Hypothalamus (tissue), 51 donors: Measurements from ENCODE around the gene RSPO4.
"Not testable (repeated sequence)": the region's sequence is repeated elsewhere in the genome, so short reads cannot be mapped to it uniquely, and the experiment has no call there.

Experiments
- DNase-seq, 51 donors: peaks; one replicate each; lab custom pipeline; 2025; lab: John Stamatoyannopoulos, UW

RSPO4 gene

GRCh38 chr20:1001911-1002681 is at the start of gene RSPO4:
Gene RSPO4 (minus strand): TSS chr20:1002311. CDS start chr20:1002164, 147 bp downstream.
- DNase-seq = peak in 1 of 51 donors; percentile 16

- no peak for DNase-seq
These were observed 48.3 kb upstream of the RSPO4 start for GRCh38 chr20:1050440-1050839.

DNA sequence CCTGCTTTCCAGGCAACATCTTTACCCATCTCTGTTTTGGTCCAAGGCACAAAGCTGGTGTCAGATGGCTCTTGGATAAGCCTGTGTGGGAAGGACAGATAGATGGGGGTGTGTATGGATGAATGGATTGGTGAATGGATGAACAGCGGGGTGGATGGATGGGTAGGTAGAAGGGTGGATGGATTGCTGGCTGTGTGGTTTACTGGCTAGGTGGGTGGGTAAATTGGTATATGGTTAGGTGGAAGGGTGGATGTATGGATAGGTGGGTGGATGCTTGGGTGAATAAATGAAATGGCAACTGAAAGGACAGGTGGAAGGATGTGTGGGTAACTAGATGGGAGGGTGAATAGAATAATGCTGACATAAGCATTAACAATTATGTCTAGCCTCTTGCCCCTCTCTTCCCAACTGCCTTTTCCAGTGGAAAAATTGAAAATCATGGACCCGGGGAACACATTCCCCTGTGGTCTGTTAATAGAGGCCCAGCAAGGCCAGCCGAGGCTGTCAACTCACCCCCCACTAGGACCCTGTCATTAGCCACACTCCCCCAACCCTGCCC is 43.8 kb upstream of the RSPO4 start:
- DNase-seq = no peak

DNA sequence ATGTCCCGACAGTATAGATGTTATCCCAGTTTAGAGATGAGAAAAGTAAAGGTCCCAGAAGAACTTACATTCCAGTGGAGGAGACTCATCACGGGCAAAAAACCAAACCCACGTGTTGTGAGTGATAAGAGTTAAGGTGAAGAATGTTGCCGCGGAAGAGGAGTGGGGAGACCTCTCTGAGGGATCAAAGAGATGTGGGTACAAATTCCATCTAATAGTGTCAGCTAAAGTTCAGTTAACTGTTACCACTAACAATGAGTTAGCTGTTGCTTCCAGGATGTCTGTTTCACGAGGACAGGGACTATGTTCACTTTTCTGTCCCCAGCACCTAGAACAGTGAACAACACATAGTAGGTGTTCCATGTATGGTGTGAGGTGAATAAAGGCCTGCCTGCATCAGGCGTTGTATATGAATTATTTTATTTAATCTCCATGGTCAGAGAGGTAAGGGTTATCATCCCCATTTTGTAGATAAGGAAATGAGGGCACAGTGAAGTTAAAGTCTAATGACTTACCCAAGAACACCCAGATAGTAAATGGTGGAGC is 39.8 kb upstream of the RSPO4 start:
- DNase-seq = no peak

GRCh38 chr20:1038205-1038604 is 36.1 kb upstream of the RSPO4 start:
- DNase-seq = no peak

DNA sequence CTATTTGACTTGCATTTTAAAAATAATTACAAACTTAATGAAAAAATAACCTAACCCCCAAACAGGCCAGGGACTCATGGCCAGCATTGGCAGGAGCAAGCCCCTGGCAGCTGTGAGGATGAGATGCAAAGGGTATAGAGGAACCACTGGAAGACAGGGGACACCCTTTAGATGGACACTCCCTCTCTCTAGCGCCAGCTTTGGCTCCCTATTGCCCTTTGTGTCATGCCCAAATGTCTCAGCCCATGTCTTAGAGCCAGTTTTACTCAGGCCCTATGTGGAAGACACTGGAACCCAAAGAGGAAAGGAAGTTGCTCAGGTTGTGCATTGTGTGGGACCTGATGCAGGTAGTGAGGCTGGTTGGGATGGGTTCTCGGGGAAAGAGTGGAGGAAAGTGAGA is 34.9 kb upstream of the RSPO4 start:
- DNase-seq = no peak

DNA sequence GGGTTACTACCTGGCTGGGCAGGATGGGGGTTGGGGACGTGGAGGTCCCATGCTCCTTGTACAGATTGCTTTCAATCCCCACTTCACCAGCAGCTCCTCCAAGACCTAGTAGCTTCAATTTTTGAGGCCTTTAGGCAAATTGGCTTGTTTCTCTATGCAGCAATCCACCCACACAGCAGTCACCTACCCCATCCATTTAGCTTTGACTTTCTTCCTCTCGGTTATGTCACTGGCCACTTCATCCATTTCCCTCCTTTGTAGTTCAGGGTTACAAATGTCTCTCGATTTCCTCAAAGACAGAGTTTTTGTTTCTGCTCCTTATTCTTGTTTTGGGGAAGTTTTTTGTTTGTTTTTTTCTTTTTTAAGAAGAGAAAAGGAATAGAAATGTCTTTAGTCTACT is 33.4 kb upstream of the RSPO4 start:
- DNase-seq = no peak

DNA sequence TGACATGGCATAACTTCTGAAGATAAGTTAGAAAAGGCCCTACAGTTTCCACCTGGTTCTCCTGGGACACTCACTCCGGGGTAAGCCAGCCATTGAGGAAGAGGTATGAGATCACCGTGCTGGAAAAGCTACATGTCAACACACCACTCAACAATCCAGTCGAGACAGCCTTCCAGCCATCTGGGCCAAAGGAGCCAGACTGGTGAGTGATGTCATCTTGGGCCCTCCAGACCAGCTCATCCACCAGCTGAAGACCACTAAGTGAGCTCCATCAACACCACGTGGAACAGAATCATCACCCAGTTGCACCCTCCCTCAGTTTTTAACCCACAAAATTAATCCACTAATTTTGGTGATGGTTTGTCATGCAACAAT is 32.3 kb upstream of the RSPO4 start:
- no peak for DNase-seq

DNA sequence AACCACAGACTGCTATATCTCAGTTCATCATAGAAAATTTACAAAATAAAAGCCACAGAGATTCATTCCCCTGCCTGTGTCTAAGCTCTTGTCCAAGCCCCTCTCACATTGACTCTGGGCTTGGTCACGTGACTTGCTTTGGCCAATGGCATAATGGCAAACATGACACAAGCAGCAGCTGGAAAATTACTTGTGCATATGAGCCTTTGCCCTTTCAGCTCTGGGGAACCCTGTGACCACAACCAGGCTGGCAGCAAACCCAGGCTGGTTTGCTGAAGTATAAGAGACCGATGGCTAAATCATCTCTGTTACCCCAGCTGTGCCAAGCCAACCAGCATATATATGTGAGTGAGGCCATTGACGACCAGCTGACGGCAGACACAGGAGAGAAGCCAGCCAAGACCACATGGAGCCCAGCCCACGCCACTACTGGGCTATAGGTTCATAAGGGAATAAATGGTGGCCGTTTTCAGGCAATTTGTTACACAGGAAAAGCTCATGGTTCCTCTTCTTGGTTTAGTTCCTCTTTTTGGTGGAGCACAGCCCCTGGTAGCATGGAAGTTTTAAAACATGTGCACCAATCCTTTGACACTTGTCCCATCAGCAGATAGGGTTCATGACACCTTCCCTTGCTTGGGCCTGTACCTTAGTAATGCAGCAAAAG is 31.8 kb upstream of the RSPO4 start:
- no peak for DNase-seq

DNA sequence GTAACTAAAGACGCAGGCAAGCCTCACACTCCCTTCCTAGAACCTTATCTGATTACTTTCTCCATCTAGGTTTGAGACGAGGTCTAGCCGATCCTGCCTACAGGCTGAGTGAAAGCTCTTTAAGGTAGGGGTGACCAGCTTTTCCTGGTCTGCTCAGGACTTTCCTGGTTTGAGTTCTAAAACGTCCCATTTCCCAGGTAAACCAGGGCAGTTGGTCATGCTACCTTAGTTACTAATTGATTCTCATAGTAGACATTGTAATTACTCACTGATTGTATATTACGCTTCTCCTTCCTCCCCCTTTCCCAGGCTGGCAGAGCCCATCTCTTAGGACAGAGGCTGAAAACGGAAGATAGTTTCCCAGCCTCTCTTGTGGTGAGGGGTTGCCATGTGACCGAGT is 27.9 kb upstream of the RSPO4 start:
- DNase-seq = no peak

DNA sequence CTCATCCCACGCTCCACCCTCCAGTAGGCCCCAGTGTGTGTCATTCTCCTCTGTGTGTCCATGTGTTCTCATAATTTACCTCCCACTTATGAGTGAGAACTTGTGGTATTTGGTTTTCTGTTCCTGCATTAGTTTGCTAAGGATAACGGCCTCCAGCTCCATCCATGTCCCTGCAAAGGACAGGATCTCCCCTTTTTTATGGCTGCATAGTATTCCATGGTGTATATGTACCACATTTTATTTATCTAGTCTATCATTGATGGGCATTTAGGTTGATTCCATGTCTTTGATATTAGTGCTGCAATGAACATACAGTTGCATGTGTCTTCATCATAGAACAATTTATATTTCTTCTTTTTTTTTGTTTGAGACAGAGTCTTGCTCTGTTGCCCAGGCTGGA is 24.1 kb upstream of the RSPO4 start:
- not testable (repeated sequence) for DNase-seq

DNA sequence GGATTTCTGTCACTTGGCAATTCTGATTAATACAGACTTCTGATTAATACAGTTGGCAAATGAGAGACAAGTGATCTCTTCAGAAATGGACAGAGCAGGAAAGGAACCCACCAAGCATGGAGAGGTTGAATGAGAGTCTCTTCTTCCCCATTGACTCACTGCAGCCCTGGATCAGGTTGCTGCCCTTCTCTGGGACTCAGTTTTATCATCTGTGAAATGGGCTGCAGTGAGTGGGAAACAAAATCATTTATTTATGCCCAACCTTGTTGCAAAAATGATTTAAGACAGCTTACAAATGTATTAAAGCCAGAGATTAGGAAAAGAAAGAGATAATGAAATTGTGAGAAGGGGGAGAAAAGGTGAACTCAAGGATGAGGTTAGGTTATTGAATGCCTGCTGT is 20.8 kb upstream of the RSPO4 start:
- no peak for DNase-seq

GRCh38 chr20:1020614-1021013 is 18.5 kb upstream of the RSPO4 start:
- DNase-seq = no peak

DNA sequence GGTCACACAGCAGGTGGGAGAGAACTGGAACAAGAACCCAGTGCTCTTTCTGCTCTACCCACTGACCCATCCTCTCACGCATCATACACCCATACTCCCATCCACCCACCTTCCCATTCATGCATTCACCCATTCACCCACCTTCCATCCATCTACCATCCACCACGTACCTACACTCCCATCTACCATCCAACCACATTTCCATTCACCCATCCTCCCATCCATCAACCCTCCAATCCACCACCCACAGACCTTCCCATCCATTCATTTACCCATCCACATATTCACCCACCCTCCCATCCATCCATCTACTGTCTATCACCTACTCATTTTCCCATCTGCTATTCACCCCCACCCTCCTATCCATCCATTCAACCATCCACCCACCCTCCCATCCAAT is 17.2 kb upstream of the RSPO4 start:
- DNase-seq = no peak

DNA sequence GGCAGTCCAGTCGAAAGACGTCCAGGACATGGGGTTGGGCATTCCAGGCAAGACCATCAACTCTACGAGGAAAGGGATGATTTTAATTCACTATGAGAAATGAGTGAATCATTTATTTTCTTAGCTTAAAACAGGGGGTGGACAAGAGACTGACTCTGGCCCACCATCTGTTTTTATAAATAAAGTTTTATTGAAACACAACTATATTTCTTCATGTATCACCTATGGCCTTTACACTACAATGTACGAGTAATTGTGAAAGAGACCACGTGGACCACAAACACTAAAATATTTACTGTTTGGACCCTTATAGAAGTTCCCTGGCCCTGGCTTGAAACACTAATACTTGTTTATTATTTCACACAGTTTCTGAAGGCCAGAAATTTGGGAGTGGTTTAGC is 15.6 kb upstream of the RSPO4 start:
- no peak for DNase-seq

DNA sequence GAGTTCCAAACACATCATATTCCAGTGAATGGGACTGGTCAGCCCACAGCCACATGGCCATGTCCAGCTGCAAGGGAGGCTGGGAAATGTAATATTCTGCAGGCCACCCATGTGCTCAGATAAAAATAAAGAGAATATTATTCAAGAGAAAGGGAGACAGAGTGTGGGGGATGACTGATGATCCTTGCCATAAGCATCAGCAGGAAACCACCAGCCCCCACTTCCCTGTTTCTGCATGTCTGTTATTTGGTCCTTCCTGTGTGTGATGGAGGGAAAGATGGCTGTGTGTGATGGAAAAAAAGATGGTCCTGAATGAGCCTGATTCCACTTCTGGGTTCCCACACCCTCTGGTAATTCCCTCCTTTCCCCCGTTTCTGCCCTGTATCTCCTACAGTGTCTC is 13.1 kb upstream of the RSPO4 start:
- no peak for DNase-seq

GRCh38 chr20:1014471-1014870 is 12.4 kb upstream of the RSPO4 start:
- DNase-seq = no peak

GRCh38 chr20:1013566-1014340 is 11.6 kb upstream of the RSPO4 start:
- no peak for DNase-seq

GRCh38 chr20:1012359-1013168 is 10.5 kb upstream of the RSPO4 start:
- no peak for DNase-seq

GRCh38 chr20:1010659-1011058 is 8.5 kb upstream of the RSPO4 start:
- no peak for DNase-seq
